NCI-H69 (cell line): ENCODE data around the gene CRNN.

Experiments
- DNase-seq: peaks from one replicate; lab custom pipeline; 2025; lab: John Stamatoyannopoulos, UW

CRNN gene

DNA sequence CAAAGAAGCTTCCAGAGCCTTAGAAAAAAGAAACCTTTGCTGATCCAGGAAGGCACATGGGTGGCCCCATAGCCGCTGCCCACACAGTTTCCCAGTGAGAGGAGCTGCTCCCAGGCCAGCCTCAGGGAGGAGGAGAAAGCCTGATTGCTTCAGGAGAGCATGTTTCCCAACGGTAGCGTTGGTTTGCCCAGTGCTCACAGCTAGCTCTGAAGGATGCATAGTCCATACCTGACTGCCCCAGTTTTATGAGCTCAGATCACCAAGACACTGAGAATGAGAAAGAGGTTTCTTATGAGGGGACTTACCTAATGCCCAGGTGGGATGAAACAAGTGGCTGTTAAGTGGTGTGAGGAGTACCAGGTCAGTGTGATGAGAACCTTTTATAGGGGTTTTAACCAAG, at the start of gene CRNN:
Gene CRNN, minus strand, starts transcription at position 355 of the 400 bp plus-strand sequence. CDS start 2,030 bp downstream, outside the sequence.
- no peak for DNase-seq

DNA sequence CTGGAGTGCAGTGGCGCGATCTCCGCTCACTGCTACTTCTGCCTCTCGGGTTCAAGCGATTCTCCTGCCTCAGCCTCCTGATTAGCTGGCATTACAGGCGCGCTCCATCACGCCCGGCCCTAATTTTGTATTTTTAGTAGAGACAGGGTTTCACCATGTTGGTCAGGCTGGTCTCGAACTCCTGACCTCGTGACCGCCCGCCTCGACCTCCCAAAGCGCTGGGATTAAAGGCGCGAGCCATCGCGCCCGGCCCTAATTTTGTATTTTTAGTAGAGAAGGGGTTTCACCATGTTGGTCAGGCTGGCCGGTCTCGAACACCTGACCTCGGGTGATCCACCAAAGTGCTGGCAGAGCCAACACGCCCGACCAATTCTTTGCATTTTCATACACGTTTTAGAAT, 48.6 kb upstream of the CRNN start:
- DNase-seq: no peak

DNA sequence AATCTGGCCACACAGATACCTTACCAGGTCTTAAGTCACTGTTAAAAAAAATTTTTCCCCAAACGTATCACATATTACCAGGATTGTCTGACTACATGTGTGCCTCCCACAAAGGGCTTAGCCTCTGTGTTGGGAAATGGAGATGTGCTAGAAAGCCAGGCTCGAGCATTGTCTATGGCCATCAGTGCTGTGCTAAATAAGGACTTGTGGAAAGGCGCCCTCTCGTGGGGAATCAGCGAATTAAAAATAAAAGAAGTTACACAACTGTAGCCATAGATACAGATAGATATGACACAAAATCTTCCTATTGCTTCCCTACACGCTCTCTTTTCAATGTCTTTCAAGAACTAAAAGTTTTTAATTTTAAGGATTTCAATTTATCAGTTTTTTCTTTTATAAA, 47.5 kb upstream of the CRNN start:
- DNase-seq: peak; percentile 58

DNA sequence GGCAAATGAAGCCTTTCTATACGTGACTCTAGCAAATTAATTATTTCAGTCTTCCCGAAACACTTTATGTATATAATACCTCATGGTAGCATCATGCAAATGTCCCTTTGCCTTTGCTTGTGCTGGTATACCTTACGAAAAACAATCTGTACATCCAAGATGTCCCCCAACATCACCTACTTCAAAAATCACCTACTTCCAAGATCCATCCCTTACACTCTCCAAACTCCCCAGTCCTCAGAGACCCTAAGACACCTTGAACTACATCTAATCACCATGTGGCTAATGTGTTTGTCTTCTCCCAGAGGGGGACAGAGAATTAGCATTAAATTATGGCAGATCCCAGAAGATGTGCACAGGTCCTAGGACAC, 46.5 kb upstream of the CRNN start:
- no peak for DNase-seq

DNA sequence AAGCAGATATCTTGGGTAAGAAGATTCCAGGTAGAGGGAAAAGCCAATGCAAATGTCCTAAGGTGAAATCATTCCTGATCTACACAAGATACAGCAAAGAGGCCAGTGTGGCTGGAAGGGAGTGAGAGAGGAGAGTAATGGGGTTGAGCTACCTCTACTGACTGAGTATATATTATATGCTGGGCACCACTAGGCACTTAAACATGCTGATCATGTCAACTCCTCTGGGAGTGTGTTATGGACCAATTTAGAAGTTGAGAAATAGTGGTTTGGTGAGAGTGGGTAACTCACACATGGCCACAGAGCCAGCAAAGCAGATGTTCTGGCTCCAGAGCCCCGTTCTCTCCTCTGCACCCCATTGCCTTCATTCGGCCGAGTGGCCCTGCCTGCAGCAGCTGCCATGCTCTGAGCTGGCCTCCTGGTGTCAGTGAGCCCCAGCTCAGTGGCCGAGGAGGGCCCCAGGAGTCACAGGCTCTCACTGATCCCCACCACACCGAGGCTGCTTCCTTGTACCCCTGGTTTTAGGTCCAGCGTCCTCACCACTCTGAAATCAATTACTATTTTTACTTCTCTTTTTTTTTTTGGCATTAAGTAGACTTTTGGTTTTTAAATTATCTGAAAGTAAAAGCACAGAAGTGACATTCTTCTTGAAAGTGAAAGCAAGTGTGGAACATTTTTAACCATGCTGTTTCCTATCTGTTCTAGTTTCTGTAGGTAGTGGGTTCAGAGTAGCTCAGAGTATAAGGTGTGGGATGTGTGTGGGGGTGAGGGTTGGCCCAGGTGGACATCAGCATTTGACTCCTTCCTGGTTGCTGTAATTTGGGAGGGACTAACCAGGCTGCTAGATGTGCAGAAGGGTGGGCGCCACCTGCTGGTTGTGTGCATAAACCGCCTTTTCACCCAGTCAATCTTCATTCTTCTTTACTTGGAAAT, 45.8 kb upstream of the CRNN start:
- peak; percentile 48 for DNase-seq

DNA sequence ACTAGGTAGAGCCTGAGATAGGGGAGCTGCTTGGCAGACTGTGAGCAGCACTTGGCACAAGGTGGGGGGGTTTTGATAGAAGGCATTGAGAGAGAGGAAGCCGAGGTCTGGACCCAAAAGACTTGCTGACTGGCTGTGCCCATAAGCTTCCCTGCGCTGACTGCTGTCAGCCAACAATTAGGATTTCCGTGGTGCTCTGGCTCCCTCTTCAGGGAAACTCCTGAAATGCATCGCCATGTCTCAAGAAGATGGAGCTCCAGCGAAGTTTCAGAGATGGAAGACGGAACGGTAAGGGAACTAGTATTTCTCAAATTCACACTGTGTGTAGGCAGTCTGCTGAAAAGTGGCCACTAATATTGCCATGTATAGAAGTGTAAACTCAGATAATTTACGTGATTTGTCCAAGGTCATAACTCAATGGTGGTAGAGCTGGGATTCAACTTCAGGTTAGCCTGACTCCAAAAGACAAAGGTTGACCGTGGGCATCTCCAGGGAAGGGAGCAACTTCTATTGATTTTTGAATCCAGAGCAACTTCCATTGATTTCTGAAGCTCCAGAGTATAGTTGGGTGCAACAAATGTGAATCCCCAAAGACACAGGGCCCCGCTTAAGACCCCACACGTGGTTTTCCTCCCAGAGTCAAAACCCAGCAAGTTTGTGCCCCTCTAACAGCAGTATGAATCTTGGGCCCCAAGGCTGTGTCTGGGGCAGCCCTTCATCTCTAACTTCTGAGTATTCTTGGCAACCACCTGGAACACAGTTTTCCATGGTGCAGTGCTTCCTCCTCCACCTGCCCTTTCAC, 44.5 kb upstream of the CRNN start:
- DNase-seq: peak; percentile 65

DNA sequence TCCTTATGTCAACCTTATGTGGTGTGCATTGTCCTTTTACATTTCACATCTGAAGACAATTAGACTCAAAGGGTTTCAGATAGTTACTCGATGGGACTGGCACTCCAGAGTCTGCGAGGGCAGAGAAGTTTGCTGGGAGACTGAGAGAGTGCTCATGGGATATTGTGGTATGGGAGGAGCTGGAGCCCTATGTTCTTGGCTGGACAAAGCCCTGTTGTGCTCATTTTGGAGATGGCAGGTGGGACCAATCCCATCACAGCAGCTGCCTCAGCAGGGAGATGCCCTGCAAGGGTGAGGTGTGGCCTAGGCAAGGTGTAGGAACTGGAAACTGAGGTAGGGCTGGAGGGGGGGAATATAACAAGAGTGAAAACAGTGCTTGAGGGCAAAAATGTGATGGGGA, 43.5 kb upstream of the CRNN start:
- no peak for DNase-seq

DNA sequence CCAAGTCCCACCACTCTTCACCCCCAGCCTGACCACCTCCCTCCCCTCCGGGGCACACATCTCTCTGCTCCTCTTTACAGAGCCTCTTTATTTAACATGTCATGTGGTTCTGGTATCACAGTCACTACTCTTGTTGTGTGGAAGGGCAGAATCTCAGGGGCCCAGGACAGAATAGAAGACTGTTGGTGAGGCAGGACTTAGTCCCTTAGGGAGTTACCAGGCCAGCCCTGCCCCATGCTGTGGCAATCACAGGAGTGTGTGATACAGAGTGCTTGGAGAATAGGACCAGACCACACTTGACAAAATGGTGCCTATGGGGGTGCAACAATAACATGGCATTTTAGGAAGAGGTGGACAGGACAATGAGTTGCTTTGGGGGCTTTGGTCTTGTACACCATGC, 43.0 kb upstream of the CRNN start:
- DNase-seq: no peak

DNA sequence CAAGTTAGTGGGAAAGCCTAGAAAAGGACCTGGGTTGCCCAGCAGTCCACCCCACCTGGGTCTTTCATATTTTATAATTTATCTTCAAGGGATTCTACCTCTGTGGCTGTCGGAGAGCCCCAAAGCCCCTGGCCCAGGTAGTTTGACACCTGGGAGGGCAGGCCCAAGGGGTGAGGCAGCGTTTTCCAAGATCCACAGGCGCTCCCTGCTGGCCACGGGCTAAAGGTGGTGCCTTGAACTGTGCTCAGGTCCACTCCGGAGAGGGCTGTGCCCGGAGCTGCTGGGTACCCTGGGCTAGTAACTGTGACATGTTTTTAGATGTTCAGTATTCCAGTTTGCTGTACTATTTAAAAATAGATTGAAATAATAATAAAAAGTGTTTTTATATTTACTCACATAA, 37.2 kb upstream of the CRNN start:
- no peak for DNase-seq

DNA sequence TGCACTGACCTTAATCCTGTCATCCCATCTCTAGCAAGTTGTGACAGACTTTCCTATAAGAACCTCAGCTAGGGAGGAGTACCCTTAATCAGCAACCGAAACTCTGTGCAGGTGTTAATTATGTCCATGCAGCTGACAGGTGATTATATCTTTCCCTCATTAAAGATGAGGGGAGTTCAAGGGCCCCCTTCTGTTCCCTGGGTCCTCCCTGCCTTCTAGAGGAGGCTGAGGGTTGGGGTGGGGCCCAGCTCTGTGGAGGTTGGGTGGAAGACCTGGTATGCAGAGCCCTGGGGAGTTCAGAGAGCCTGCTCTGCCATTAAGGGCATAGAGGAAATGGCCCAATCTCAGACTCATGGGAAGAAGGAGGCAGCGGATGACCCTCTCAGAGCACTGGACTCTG, 35.6 kb upstream of the CRNN start:
- DNase-seq: no peak

DNA sequence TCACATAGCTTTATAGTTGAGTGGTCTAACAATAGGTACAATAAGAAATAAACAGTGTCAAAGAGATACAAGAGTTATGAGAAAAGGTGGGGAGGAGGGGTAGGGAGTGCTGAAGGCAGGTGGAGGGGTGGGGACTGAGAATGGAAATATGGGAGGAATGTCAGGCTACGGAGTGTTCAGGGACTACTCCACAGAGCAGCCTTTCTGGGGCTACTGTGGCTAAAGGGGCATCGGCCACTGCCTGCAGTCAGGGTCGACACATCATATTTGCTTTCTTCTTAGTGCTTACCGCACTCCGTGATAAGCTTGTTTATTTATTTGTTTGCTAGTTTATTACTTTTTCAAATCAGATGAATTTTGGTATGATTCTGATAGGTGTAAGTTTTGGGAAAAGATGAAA, 34.4 kb upstream of the CRNN start:
- no peak for DNase-seq

DNA sequence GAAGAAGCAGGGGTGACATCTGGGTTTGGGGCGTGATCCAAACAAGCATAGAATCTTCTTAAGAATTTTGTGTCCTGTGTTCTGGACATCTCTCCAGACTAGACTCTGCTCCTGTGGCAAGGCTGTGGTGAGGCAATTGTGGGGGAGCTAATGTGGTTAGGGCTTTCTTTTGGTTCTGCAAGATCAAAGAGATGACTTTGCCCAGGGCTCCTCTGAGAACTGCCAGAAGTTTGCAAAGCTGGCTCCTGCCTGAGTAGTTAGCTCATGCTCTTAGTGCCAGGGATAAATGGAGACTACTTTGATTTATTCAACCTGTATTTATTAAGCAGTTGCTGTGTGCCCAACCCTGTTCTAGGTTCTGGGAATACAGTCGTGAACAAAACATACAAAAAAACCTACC, 34.0 kb upstream of the CRNN start:
- no peak for DNase-seq

DNA sequence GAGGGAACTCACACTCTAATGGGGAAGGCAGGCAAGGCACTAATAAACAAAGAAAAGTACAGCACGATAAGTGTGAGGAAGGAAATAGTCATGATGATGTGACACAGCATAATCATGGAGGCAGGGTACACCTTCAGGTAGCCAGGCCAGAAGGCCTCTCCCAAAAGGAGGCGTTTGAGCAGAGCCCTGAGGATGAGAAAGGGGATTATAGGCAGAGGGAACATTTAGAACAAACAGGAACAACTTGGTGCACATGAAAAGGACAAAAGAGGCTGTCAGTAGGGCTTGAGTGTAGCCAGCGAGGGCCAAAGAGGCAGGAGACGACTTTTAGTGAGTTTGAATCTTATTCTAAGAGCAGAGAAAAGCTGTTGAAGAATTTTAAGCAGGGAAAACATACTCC, 33.4 kb upstream of the CRNN start:
- DNase-seq: no peak

DNA sequence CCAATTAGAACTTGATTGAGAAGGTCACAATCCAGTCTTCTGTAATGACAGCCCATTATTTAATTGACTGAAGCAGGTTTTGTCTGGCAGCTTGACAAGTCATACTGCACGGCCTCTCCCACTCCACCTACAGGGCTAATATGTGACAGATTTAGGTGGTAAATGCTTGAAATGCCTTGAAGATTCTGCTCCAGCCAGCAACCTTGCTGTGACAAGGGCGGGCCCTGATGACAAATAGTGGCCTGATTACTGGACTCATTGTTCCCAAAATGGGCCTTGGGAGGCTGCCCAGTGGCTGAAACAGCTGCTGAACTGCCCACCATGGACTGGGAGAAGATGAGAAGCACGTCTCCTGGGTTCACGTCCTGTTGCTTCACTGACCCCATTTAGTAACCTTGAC, 30.0 kb upstream of the CRNN start:
- DNase-seq: no peak

DNA sequence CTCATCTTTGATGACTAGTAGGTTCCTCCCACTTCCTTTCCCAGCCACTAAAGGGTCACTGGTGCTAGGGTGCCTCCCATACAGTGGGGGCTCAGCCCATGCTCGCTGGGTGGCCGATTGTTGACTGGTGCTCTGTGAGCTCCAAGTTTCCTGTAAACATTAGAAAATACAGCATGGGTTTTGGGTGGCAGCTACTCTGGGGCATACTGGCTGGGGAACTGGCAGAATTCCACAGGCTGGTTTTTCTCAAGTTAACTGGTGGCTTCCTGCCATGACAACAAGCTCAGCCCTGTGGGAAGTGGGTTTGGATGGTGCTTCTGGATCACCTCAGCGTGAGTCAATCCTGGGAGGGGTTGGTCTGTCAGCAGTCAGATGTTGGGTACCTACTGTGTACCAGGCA, 28.7 kb upstream of the CRNN start:
- DNase-seq: no peak

DNA sequence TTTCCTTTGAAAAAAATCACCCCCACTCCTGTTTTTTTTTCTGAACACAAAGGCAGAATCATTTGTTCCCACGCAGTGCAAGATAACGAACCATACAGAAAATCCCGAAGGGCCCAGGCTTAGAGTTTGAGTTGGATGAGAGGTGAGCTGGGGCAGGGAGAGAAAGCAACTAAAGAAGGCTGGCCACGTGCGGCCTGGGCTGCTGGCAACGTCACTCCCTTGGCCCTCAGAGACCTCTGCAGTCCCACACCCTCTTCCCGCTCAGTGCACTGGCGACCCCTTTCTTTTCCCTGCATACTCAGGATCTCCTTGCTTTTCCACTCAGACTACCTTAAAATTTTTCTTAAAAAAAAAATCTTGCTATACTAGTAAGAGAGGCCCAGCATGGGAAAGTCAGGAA, 28.2 kb upstream of the CRNN start:
- no peak for DNase-seq

DNA sequence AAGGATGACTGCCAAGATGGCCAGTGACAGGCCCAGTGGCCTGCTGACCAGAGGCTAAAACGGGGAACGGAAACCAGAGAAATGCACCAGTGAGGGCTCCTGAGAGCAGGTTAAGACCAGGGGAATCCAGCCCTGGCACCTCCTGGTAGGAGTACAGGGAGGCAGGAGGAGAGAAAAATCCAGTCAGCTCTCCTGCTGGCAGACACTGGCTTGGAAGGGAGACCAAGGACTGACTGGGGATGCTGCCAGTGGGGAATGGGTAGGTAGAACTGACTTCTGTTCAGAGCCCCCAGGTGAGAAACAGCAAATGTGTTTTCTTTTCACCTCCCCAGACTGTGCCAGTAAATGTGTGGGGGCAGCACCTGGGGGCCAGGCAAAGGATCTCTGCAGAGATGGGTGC, 27.7 kb upstream of the CRNN start:
- DNase-seq: no peak

DNA sequence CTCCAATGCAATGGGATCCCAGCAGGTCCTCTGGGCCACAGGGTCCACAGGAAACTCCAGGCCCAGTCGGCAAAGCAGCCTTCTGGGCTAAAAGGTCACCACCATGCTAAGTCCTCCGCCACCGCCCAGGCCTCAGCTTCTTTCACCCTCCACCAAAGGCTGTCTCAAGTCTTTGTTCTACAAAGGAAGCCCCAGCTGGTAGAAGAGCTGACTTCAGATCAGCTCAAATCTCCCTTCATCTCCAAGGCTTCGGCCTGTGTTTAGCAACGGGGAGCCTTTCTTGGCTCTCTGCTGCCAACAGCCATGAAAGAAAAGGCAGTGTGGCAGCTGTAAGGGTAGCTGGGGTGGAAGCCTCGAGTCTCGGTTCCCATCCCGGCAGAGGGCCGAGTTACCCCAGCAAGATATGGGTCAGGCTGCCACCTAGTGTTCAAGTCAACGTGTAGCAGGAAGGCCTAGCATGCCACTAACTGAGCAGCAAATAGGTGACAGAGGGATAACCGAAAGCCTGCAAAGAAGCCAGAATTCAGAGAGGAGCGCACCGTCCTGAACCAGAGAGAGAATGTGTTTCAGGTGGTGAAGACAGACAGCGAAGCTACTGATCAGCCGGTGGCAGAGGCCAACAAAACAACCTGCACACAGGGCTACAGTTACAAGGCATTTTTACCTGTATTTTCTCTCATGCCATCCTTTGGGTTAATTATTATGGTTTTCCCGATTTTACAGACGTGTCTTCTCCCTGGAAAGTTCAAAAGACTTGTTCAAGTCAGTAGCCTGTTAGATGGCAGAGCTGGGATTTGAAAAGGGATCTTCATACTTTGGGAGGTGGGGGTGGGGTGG, 26.8 kb upstream of the CRNN start:
- DNase-seq: peak; percentile 65

DNA sequence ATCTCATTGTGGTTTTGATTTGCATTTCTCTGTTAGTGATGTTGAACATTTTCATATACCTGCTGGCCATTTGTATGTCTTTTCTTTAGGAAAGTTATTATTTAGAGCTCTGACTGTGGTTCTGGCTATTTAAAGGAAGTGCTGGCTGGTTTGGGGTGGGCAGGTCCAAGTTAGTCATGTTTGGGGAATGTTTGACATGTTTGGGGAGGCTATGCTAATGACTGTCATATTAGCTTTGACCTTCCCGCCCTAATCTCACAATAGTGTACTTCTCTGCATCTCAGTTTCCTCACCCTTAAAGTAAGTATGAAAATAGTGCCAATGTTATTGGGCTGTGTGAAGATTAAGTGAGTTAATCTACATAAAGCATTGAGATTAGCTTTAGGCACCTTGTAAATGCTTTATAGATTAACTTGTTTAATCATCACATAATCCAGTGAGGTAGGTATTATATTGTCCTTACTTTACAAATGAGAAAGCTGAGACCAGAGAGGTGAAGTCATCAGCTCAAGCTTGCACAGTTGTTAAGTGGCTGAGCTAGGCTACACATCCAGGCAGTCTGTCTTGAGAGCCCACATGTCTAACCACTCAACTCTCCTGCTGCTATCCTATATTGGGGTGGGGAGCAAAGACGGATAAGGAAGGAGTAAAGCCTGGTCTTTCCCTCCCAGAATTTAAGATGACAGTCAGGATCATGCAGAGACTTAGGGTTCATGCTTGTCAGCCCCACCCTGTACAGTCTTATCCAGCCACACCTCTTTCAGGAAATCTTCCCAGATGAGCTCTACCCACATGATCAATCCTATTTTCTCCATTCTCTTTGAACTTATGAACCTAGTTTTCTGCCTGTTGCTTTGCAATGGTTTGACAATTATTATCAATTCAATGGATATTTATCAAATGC, 22.8 kb upstream of the CRNN start:
- no peak for DNase-seq

DNA sequence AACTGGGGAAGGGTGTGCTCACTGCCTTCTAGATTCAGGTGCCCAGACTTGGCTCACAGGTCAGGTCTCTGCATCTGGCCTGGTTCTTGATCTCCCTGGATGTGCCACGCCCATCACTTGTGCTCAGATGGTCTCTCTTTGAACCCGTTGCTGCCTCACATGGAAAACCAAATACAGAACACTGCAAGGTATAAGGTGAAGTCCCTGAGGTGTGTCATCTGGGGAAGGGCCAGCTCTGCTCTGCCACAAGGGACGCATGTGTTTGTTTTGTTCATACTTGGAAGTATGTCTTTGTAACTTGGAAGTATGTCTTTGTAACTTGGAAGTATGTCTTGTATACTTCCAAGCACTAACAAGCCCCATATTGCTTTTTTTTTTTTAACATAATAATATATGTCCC, 13.4 kb upstream of the CRNN start:
- DNase-seq: no peak

DNA sequence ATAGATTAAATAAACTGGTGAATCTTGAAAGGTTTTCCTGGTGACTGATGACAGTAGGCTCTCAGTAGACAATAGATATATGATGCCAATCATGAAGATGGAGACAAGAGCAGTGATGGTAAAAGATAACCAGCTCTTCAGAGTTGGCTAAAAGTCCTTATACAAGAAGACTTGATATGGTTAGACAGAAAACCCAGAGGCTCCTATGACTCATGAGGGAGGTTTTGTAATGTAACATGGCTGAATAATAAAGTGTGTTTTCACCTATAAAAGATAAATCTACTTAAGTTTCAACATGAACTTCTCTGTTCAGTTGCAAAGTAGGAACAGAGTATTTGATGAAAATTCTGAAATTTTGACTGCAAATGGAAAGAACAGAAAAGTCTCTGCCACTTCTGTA, 12.7 kb upstream of the CRNN start:
- DNase-seq: no peak
